Hepatocyte (in vitro differentiated cells): ENCODE results near the gene DAPP1. TPM values are rescaled to one million over a fixed set of nuclear protein-coding genes. Genes with fewer than 3 reads are reported as not detected.

Experiments used
- DNase-seq: peaks from one replicate; pipeline ENCODE4 v3.0.0-alpha.2; 2016; ENCODE audit warnings: low spot score
- H2AFZ ChIP-seq: fragments of 200-600 bp; sonication (generic); 2 replicates; pipeline ENCODE4 v1.6.0; 2016; ENCODE audit warnings: antibody characterized with exemption, mild to moderate bottlenecking
- H3K27ac ChIP-seq: fragments of 200-600 bp; sonication (generic); 2 replicates; pipeline ENCODE4 v1.5.1; 2016; ENCODE audit warnings: mild to moderate bottlenecking
- H3K27me3 ChIP-seq: fragments of 200-600 bp; sonication (generic); 2 replicates; pipeline ENCODE4 v1.6.1; 2016
- H3K36me3 ChIP-seq: fragments of 200-600 bp; sonication (generic); replicated peaks from 2 replicates; pipeline ENCODE4 v1.5.1; 2016; ENCODE audit warnings: low read depth; ENCODE audit not compliant: insufficient read depth
- H3K4me1 ChIP-seq: fragments of 200-600 bp; sonication (generic); 2 replicates; pipeline ENCODE4 v1.5.1; 2016; ENCODE audit warnings: mild to moderate bottlenecking, moderate library complexity; ENCODE audit not compliant: insufficient read depth
- H3K4me2 ChIP-seq: fragments of 200-600 bp; sonication (generic); 2 replicates; pipeline ENCODE4 v1.6.0; 2016
- H3K4me3 ChIP-seq: fragments of 200-600 bp; sonication (generic); 2 replicates; pipeline ENCODE4 v1.5.1; 2016; ENCODE audit warnings: mild to moderate bottlenecking
- H3K79me2 ChIP-seq: fragments of 200-600 bp; sonication (generic); 2 replicates; pipeline ENCODE4 v1.6.0; 2017; ENCODE audit warnings: mild to moderate bottlenecking
- H3K9me2 ChIP-seq: fragments of 200-600 bp; sonication (generic); replicated peaks from 2 replicates; pipeline ENCODE4 v1.6.0; 2017; ENCODE audit warnings: mild to moderate bottlenecking; ENCODE audit not compliant: insufficient read depth
- H3K9me3 ChIP-seq: fragments of 200-600 bp; sonication (generic); 2 replicates; pipeline ENCODE4 v1.5.1; 2016; ENCODE audit warnings: low read depth, mild to moderate bottlenecking
- H4K20me1 ChIP-seq: fragments of 200-600 bp; sonication (generic); 2 replicates; pipeline ENCODE4 v1.6.0; 2016; ENCODE audit warnings: mild to moderate bottlenecking; ENCODE audit not compliant: insufficient read depth, poor library complexity, severe bottlenecking
- CTCF ChIP-seq: fragments of 200-600 bp; sonication (generic); IDR thresholded peaks from 2 replicates; pipeline ENCODE4 v1.5.1; 2016; ENCODE audit warnings: antibody characterized with exemption, mild to moderate bottlenecking; ENCODE audit not compliant: poor library complexity
- EZH2 ChIP-seq: fragments of 200-600 bp; sonication (generic); IDR thresholded peaks from 2 replicates; pipeline ENCODE4 v1.6.1; 2016; ENCODE audit warnings: antibody characterized with exemption, mild to moderate bottlenecking, borderline replicate concordance
- EZH2phosphoT487 ChIP-seq: fragments of 200-600 bp; sonication (generic); IDR thresholded peaks from one replicate; pipeline ENCODE4 v1.6.1; 2018; ENCODE audit warnings: antibody characterized with exemption, mild to moderate bottlenecking, low read depth, moderate library complexity; ENCODE audit not compliant: unreplicated experiment, severe bottlenecking
- WGBS: methylation state at CpG from one replicate; pipeline ENCODE4 v1.1.6; 2016; ENCODE audit warnings: low lambda C conversion rate; ENCODE audit errors: missing lambda C conversion rate; 5-methylcytosine and 5-hydroxymethylcytosine counted together
- polyA plus RNA-seq: library from polyadenylated mRNA; unstranded; fragments of >200 nt; fragmentation: Nextera tagmentation; extraction: Ambion mirVana; gene quantifications from 2 replicates; pipeline ENCODE4 v1.2.1, GENCODE V29; 2016
- total RNA-seq: library from RNA; depleted of rRNA; stranded (reverse); fragments of >200 nt; gene quantifications from 2 replicates; pipeline ENCODE4 v1.2.3, GENCODE V29; 2014

DAPP1 gene
- total and polyA plus RNA-seq, 2 experiments from 2014 or later, result 1.7 to 2.0 TPM

DNA sequence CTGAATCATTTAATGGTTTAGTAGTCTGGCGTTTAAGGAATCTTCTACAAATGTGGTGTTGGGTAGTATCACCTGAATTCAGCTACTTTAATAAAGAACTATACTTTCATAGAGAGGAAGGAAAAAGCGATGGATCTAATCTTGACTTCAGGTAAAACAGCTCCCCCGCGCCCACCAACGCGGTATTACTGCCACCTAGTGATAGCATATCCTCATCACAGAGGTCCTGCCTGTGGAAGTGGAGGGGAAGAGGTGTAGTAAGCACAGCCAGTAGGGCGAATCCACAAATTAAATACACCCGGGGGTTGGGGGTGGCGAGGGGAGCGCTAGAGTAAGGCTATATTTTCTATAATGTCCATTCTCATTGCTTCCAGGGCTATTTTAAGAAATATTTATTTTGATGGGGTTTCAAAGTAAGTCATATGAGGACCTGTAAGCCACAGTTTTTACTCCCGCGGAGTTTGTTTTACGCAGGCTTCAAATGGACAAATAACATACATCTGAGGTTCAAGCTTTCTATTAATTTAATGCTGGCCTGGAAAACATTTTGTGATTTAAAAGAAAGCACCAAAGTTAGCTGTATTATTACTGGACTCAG, 8.3 kb upstream of the DAPP1 start:
- H2AFZ ChIP-seq, result no peak overlapping the region
- H3K9me3 ChIP-seq, result no peaks in the 10 kb centered on the region
- H3K27me3 ChIP-seq, result no peaks in the 10 kb centered on the region
- DNase-seq, result peak; percentile 74
- no peaks in the 10 kb centered on the region for H3K9me2 ChIP-seq
- WGBS, result 30% methylated on average over 13 of the region's 13 CpGs
- H3K36me3 ChIP-seq, result no peaks in the 10 kb centered on the region
- no peak overlapping the region for H3K27ac ChIP-seq
- TF ChIP-seq CTCF (peak; percentile 76), EZH2 (no peak), EZH2phosphoT487 (no peak)
- H3K79me2 ChIP-seq, result no peaks in the 10 kb centered on the region
- H3K4me2 ChIP-seq, result no peak overlapping the region
- H3K4me1 ChIP-seq, result no peaks in the 10 kb centered on the region
- no peak overlapping the region for H3K4me3 ChIP-seq
- no peaks in the 10 kb centered on the region for H4K20me1 ChIP-seq

- H3K27ac ChIP-seq, result no peak overlapping the region
- no peaks in the 10 kb centered on the region for H3K4me1 ChIP-seq
- DNase-seq, result no peak
- no peaks in the 10 kb centered on the region for H3K9me2 ChIP-seq
- H2AFZ ChIP-seq, result no peak overlapping the region
- TF ChIP-seq EZH2 (no peak), CTCF (no peak), EZH2phosphoT487 (no peak)
- no peaks in the 10 kb centered on the region for H3K9me3 ChIP-seq
- H3K79me2 ChIP-seq, result no peaks in the 10 kb centered on the region
- H3K36me3 ChIP-seq, result no peaks in the 10 kb centered on the region
- no peaks in the 10 kb centered on the region for H4K20me1 ChIP-seq
- 70% methylated on average over 1 of the region's 1 CpG for WGBS
- H3K27me3 ChIP-seq, result no peaks in the 10 kb centered on the region
- H3K4me3 ChIP-seq, result no peak overlapping the region
- no peak overlapping the region for H3K4me2 ChIP-seq
Observed at GRCh38 chr4:99809326-99809725, 7.3 kb upstream of the DAPP1 start.

DNA sequence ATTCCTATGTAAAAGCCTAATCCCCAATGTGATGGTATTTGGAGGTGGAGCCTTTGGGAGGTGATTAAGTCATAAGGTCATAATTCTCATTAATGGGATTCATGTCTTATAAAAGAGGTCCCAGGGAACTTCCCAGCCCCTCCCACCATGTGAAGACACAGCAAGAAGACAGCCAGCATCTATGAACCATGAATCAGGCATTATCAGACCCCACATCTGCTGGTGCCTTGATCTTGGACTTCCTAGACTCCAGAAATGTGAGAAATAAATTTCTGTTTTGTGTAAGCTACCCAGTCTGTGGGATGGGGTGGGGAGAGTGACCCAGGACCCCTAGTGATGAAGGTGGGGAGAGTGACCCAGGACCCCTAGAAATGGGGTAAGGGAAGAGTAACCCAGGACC, 6.1 kb upstream of the DAPP1 start:
- Histone ChIP-seq H2AFZ (no peak overlapping the region), H3K79me2 (no peaks in the 10 kb centered on the region), H3K9me3 (no peaks in the 10 kb centered on the region), H3K4me3 (no peak overlapping the region), H3K36me3 (no peaks in the 10 kb centered on the region), H4K20me1 (no peaks in the 10 kb centered on the region), H3K27me3 (no peaks in the 10 kb centered on the region), H3K9me2 (no peaks in the 10 kb centered on the region), H3K27ac (no peak overlapping the region), H3K4me1 (no peaks in the 10 kb centered on the region), H3K4me2 (no peak overlapping the region)
- no peak for TF ChIP-seq EZH2phosphoT487
- no peak for DNase-seq

GRCh38 chr4:99811117-99811516, 5.5 kb upstream of the DAPP1 start:
- Histone ChIP-seq H3K9me2 (no peaks in the 10 kb centered on the region), H3K4me3 (no peak overlapping the region), H2AFZ (no peak overlapping the region), H3K4me2 (no peak overlapping the region), H4K20me1 (no peaks in the 10 kb centered on the region), H3K4me1 (no peaks in the 10 kb centered on the region), H3K36me3 (no peaks in the 10 kb centered on the region), H3K27ac (no peak overlapping the region), H3K27me3 (no peaks in the 10 kb centered on the region), H3K79me2 (no peaks in the 10 kb centered on the region), H3K9me3 (no peaks in the 10 kb centered on the region)
- no peak for TF ChIP-seq CTCF
- no peak for DNase-seq
- WGBS, result 53% methylated on average over 1 of the region's 1 CpG
